H9 (cell line): Measurements from ENCODE around the gene SLC25A11. TPM values are rescaled to one million over a fixed set of nuclear protein-coding genes. Genes with fewer than 3 reads are reported as not detected.

Experiments
- DNase-seq: peaks from one replicate; pipeline ENCODE4 v3.0.0-alpha.2; 2017
- H2AFZ ChIP-seq: one replicate; pipeline ENCODE4 v1.6.1; 2013; ENCODE audit warnings: mild to moderate bottlenecking, low read length, control low read depth, moderate library complexity
- H2AK5ac ChIP-seq: 2 replicates; pipeline ENCODE4 v1.6.1; 2013; ENCODE audit warnings: low read length, control low read depth, mixed read lengths; ENCODE audit not compliant: insufficient read length
- H2BK120ac ChIP-seq: one replicate; pipeline ENCODE4 v1.6.1; 2013; ENCODE audit warnings: low read depth, mild to moderate bottlenecking, low read length, control low read depth, inconsistent platforms; ENCODE audit not compliant: poor library complexity, severe bottlenecking
- H2BK12ac ChIP-seq: 2 replicates; pipeline ENCODE4 v1.6.1; 2013; ENCODE audit warnings: low read length, control low read depth, mixed read lengths, low read depth; ENCODE audit not compliant: insufficient read length
- H2BK15ac ChIP-seq: 2 replicates; pipeline ENCODE4 v1.6.1; 2013; ENCODE audit warnings: low read depth, low read length, control low read depth
- H2BK20ac ChIP-seq: one replicate; pipeline ENCODE4 v1.6.1; 2013; ENCODE audit warnings: low read depth, mild to moderate bottlenecking, low read length, control low read depth, inconsistent platforms; ENCODE audit not compliant: poor library complexity, severe bottlenecking
- H2BK5ac ChIP-seq: 2 replicates; pipeline ENCODE4 v1.6.1; 2013; ENCODE audit warnings: low read length, control low read depth, mixed read lengths; ENCODE audit not compliant: insufficient read length
- H3K14ac ChIP-seq: 2 replicates; pipeline ENCODE4 v1.6.1; 2013; ENCODE audit warnings: low read length, control low read depth; ENCODE audit not compliant: insufficient read depth
- H3K18ac ChIP-seq: 2 replicates; pipeline ENCODE4 v1.6.1; 2013; ENCODE audit warnings: low read depth, mild to moderate bottlenecking, mixed read lengths, low read length, control low read depth; ENCODE audit not compliant: insufficient read length
- H3K23ac ChIP-seq: 2 replicates; pipeline ENCODE4 v1.6.1; 2013; ENCODE audit warnings: low read length, control low read depth, mixed read lengths, low read depth; ENCODE audit not compliant: insufficient read length
- H3K23me2 ChIP-seq: 2 replicates; pipeline ENCODE4 v1.6.1; 2013; ENCODE audit warnings: low read depth, mild to moderate bottlenecking, mixed read lengths, low read length, control low read depth; ENCODE audit not compliant: insufficient read length, poor library complexity, severe bottlenecking
- H3K27ac ChIP-seq: 2 replicates; pipeline ENCODE4 v1.5.1; 2013; ENCODE audit warnings: low read length, control low read depth, mixed read lengths, low read depth; ENCODE audit not compliant: insufficient read length
- H3K27me3 ChIP-seq: 2 replicates; pipeline ENCODE4 v1.6.1; 2013; ENCODE audit warnings: low read length, control low read depth, inconsistent platforms; ENCODE audit not compliant: insufficient read depth
- H3K4ac ChIP-seq: 2 replicates; pipeline ENCODE4 v1.6.1; 2013; ENCODE audit warnings: low read depth, mild to moderate bottlenecking, control low read depth, inconsistent platforms, low read length, moderate library complexity
- H3K4me1 ChIP-seq: 2 replicates; pipeline ENCODE4 v1.6.1; 2013; ENCODE audit warnings: low read length, control low read depth, inconsistent platforms; ENCODE audit not compliant: insufficient read depth
- H3K4me2 ChIP-seq: 2 replicates; pipeline ENCODE4 v1.6.1; 2013; ENCODE audit warnings: low read length, control low read depth, mixed read lengths; ENCODE audit not compliant: insufficient read length, insufficient read depth
- H3K56ac ChIP-seq: 2 replicates; pipeline ENCODE4 v1.6.1; 2013; ENCODE audit warnings: low read depth, mild to moderate bottlenecking, mixed read lengths, low read length, control low read depth; ENCODE audit not compliant: insufficient read length
- H3K79me1 ChIP-seq: 2 replicates; pipeline ENCODE4 v1.6.1; 2013; ENCODE audit warnings: low read depth, mild to moderate bottlenecking, moderate library complexity, low read length, control low read depth, inconsistent platforms; ENCODE audit not compliant: insufficient read depth, poor library complexity, severe bottlenecking
- H3K79me2 ChIP-seq: 2 replicates; pipeline ENCODE4 v1.6.1; 2013; ENCODE audit warnings: low read length, control low read depth, inconsistent platforms; ENCODE audit not compliant: insufficient read depth
- H3K9ac ChIP-seq: 2 replicates; pipeline ENCODE4 v1.6.1; 2013; ENCODE audit warnings: low read length, control low read depth, mixed read lengths; ENCODE audit not compliant: insufficient read length; ENCODE audit errors: extremely low read depth
- H3K9me3 ChIP-seq: one replicate; pipeline ENCODE4 v1.6.1; 2013; ENCODE audit warnings: low read depth, low read length, inconsistent platforms; ENCODE audit not compliant: control insufficient read depth
- H3T11ph ChIP-seq: one replicate; pipeline ENCODE4 v1.6.1; 2013; ENCODE audit warnings: mild to moderate bottlenecking, low read length, control low read depth, inconsistent platforms
- H4K20me1 ChIP-seq: one replicate; pipeline ENCODE4 v1.6.1; 2013; ENCODE audit not compliant: control insufficient read depth, insufficient read length, insufficient read depth
- H4K5ac ChIP-seq: 2 replicates; pipeline ENCODE4 v1.6.1; 2013; ENCODE audit warnings: low read depth, mild to moderate bottlenecking, mixed read lengths, low read length, control low read depth; ENCODE audit not compliant: insufficient read length
- H4K8ac ChIP-seq: replicated peaks from 2 replicates; pipeline ENCODE4 v1.6.1; 2013; ENCODE audit warnings: low read length, control low read depth, mixed read lengths, low read depth; ENCODE audit not compliant: insufficient read length
- H4K91ac ChIP-seq: 2 replicates; pipeline ENCODE4 v1.6.1; 2013; ENCODE audit warnings: low read depth, mild to moderate bottlenecking, moderate library complexity, mixed read lengths, low read length, control low read depth; ENCODE audit not compliant: insufficient read length
- H3K27ac Mint-ChIP-seq, 3 experiments: 2 replicates in 2 of 3; 3 replicates in 1 of 3; pipeline ENCODE4 v1.8.0; 2020 to 2021; ENCODE audit warnings: mixed read lengths in 3 of 3, mild to moderate bottlenecking in 1 of 3, moderate library complexity in 1 of 3
- H3K27me3 Mint-ChIP-seq: 2 replicates; pipeline ENCODE4 v1.8.0; 2021; ENCODE audit warnings: low read depth, mild to moderate bottlenecking, moderate library complexity, mixed read lengths
- H3K36me3 Mint-ChIP-seq, 3 experiments: 2 replicates in 2 of 3; 3 replicates in 1 of 3; pipeline ENCODE4 v1.8.0; 2020 to 2021; ENCODE audit warnings: low read depth in 3 of 3, mixed read lengths in 3 of 3; ENCODE audit not compliant: insufficient read depth in 1 of 3
- H3K4me1 Mint-ChIP-seq, 2 experiments: 2 replicates each; pipeline ENCODE4 v1.8.0; 2020; ENCODE audit warnings: mixed read lengths in 2 of 2
- H3K4me3 Mint-ChIP-seq, 2 experiments: 2 replicates in 1 of 2; 3 replicates in 1 of 2; pipeline ENCODE4 v1.8.0; 2020 to 2021; ENCODE audit warnings: mild to moderate bottlenecking in 2 of 2, mixed read lengths in 2 of 2, moderate library complexity in 1 of 2
- H3K9me3 Mint-ChIP-seq, 2 experiments: 2 replicates in 1 of 2; 3 replicates in 1 of 2; pipeline ENCODE4 v1.8.0; 2020; ENCODE audit warnings: mild to moderate bottlenecking in 2 of 2, mixed read lengths in 2 of 2, moderate library complexity in 1 of 2
- CTCF ChIP-seq: fragments of 200-600 bp; sonication (generic); conservative IDR thresholded peaks from 3 replicates; pipeline ENCODE4 v1.8.0; 2021; ENCODE audit warnings: antibody characterized with exemption, mild to moderate bottlenecking
- WGBS: extraction: QIAGEN DNeasy Blood & Tissue Kit; methylation state at CpG from one replicate; pipeline ENCODE4 v1.1.7; 2013; ENCODE audit warnings: missing lambda C conversion rate, low lambda C conversion rate, mixed read lengths; ENCODE audit not compliant: insufficient read length; ENCODE audit errors: extremely low coverage; 5-methylcytosine and 5-hydroxymethylcytosine counted together
- total RNA-seq: library from RNA; stranded (reverse); gene quantifications from 2 replicates; pipeline ENCODE4 v1.2.1, GENCODE V29; 2021

The SLC25A11 gene
- total RNA-seq, 1 experiment from 2014 or later: 74.9 TPM

- Mint-ChIP-seq H3K4me3 (no peak overlapping the region), H3K4me1 (peaks cover 36 to 38% of the 10 kb centered on the region in 2 experiments), H3K27me3 (peaks cover 20% of the 10 kb centered on the region), H3K9me3 (peaks cover 5 to 19% of the 10 kb centered on the region in 2 experiments; a peak in 4 of 5 replicates), H3K27ac (peak overlapping the region in 2 of 3 experiments; percentile 17 to 56; a peak in 4 of 7 replicates), H3K36me3 (peaks cover 32 to 47% (median 44%) of the 10 kb centered on the region in 3 experiments)
- no peak overlapping the region for H3K14ac ChIP-seq
- H2BK5ac ChIP-seq: no peak overlapping the region
- no peak for TF ChIP-seq CTCF
- WGBS: no CpG with 5 or more reads among the region's 16 CpGs
- H3K27me3 ChIP-seq: peaks cover 5% of the 10 kb centered on the region; the same call in 1 of the 2 replicates
- H3K23me2 ChIP-seq: peaks cover 23% of the 10 kb centered on the region
- DNase-seq: no peak
- H4K20me1 ChIP-seq: no peaks in the 10 kb centered on the region
- H3K4me1 ChIP-seq: peaks cover 10% of the 10 kb centered on the region; the same call in 1 of the 2 replicates
- H3K18ac ChIP-seq: no peak overlapping the region
- no peak overlapping the region for H3K27ac ChIP-seq
- H4K5ac ChIP-seq: no peak overlapping the region
- H3K4me2 ChIP-seq: peak overlapping the region; percentile 77
- H2BK15ac ChIP-seq: no peak overlapping the region
- H2BK120ac ChIP-seq: no peak overlapping the region
- H3K56ac ChIP-seq: no peak overlapping the region
- no peak overlapping the region for H3K4ac ChIP-seq
- no peak overlapping the region for H3T11ph ChIP-seq
- no peak overlapping the region for H4K8ac ChIP-seq
- H2BK12ac ChIP-seq: no peak overlapping the region
- H2AK5ac ChIP-seq: no peak overlapping the region
- peaks cover 2% of the 10 kb centered on the region for H3K79me1 ChIP-seq
- H2AFZ ChIP-seq: no peak overlapping the region
- no peak overlapping the region for H3K23ac ChIP-seq
- no peak overlapping the region for H4K91ac ChIP-seq
- H3K9me3 ChIP-seq: no peaks in the 10 kb centered on the region
- H3K79me2 ChIP-seq: peaks cover 2% of the 10 kb centered on the region; the same call in 1 of the 2 replicates
- H2BK20ac ChIP-seq: no peak overlapping the region
- peak overlapping the region; percentile 63 for H3K9ac ChIP-seq
These were observed 29.8 kb upstream of the SLC25A11 start for GRCh38 chr17:4969551-4970173.
